RPMI8226 (cell line): Measurements from ENCODE around the gene SPTBN2.

Experiments used
- DNase-seq: peaks from one replicate; pipeline ENCODE4 v3.0.0-alpha.2; 2015

SPTBN2 gene

GRCh38 chr11:66637557-66638176 lies 91.3 kb downstream of the SPTBN2 start:
- DNase-seq: no peak

- DNase-seq: no peak
Measured at GRCh38 chr11:66636411-66636810, 92.6 kb downstream of the SPTBN2 start.
